CD14-positive monocyte (primary cell): ENCODE results near the gene MMP24. TPM values are rescaled to one million over a fixed set of nuclear protein-coding genes. Genes with fewer than 3 reads are reported as not detected.
"Not testable (repeated sequence)": the region's sequence is repeated elsewhere in the genome, so short reads cannot be mapped to it uniquely, and the experiment has no call there.

Source experiments
- DNase-seq, 3 donors: peaks; one replicate each; pipeline ENCODE4 v3.0.0-alpha.2; 2011 to 2022
- H2AFZ ChIP-seq: 2 replicates; pipeline ENCODE4 v1.6.0; 2012; ENCODE audit warnings: mild to moderate bottlenecking, low read depth, low read length, inconsistent platforms; ENCODE audit not compliant: insufficient read depth, poor library complexity, severe bottlenecking
- H3K27ac ChIP-seq, 2 donors: 1 replicate in 1 of 2; 2 replicates in 1 of 2; pipeline ENCODE4 v1.5.1; 2012 to 2013; ENCODE audit warnings: low read length in 2 of 2, control low read depth in 1 of 2, inconsistent platforms in 1 of 2, low read depth in 1 of 2, mild to moderate bottlenecking in 1 of 2
- H3K27me3 ChIP-seq, 2 donors: one replicate each; pipeline versions ENCODE4 v1.6.0 to v1.6.1; 2011 to 2013; ENCODE audit warnings: low read length in 2 of 2; ENCODE audit not compliant: control insufficient read depth in 2 of 2, insufficient read depth in 2 of 2
- H3K36me3 ChIP-seq, 2 donors: replicated peaks in 1 of 2; 1 replicate in 1 of 2; 2 replicates in 1 of 2; pipeline versions ENCODE4 v1.5.1 to v1.6.1; 2012 to 2013; ENCODE audit warnings: low read length in 2 of 2, control low read depth in 1 of 2, inconsistent platforms in 1 of 2, mild to moderate bottlenecking in 1 of 2; ENCODE audit not compliant: insufficient read depth in 2 of 2, control insufficient read depth in 1 of 2
- H3K4me1 ChIP-seq, 2 donors: 1 replicate in 1 of 2; 2 replicates in 1 of 2; pipeline versions ENCODE4 v1.5.1 to v1.6.1; 2012 to 2013; ENCODE audit warnings: low read length in 2 of 2, control low read depth in 1 of 2, inconsistent platforms in 1 of 2, mild to moderate bottlenecking in 1 of 2, moderate library complexity in 1 of 2; ENCODE audit not compliant: insufficient read depth in 2 of 2, control insufficient read depth in 1 of 2
- H3K4me2 ChIP-seq: replicated peaks from 2 replicates; pipeline ENCODE3; 2012; ENCODE audit warnings: low read length, moderate library complexity, mild to moderate bottlenecking; ENCODE audit not compliant: poor library complexity, severe bottlenecking; ENCODE audit errors: extremely low read depth
- H3K4me3 ChIP-seq, 3 experiments: fragments of 200-600 bp in 1 of 3; sonication (generic) in 1 of 3; replicated peaks in 1 of 3; 1 replicate in 2 of 3; 2 replicates in 1 of 3; pipeline ENCODE4 v1.5.1; 2011 to 2013; ENCODE audit warnings: low read length in 3 of 3, mild to moderate bottlenecking in 3 of 3, control low read depth in 2 of 3, low read depth in 2 of 3, inconsistent platforms in 1 of 3, moderate library complexity in 1 of 3
- H3K79me2 ChIP-seq: 2 replicates; pipeline ENCODE4 v1.6.0; 2012; ENCODE audit warnings: mild to moderate bottlenecking, control low read depth, inconsistent platforms, low read length, moderate library complexity; ENCODE audit not compliant: insufficient read depth
- H3K9ac ChIP-seq: 2 replicates; pipeline ENCODE4 v1.6.0; 2017; ENCODE audit warnings: low read length, mild to moderate bottlenecking; ENCODE audit not compliant: insufficient read depth, poor library complexity, severe bottlenecking
- H3K9me3 ChIP-seq, 2 donors: replicated peaks in 1 of 2; 1 replicate in 1 of 2; 2 replicates in 1 of 2; pipeline versions ENCODE4 v1.5.1 to v1.6.1; 2012 to 2013; ENCODE audit warnings: low read length in 2 of 2, control low read depth in 1 of 2; ENCODE audit not compliant: control insufficient read depth in 1 of 2, insufficient read depth in 1 of 2
- H4K20me1 ChIP-seq: 2 replicates; pipeline ENCODE4 v1.6.0; 2012; ENCODE audit warnings: mild to moderate bottlenecking, low read length, control low read depth, moderate library complexity; ENCODE audit not compliant: insufficient read depth
- H3K27ac Mint-ChIP-seq, 7 donors: one replicate each; pipeline ENCODE4 v1.8.0; 2020; ENCODE audit warnings: mild to moderate bottlenecking in 7 of 7, mixed read lengths in 7 of 7, moderate library complexity in 6 of 7, inconsistent platforms in 2 of 7
- H3K27me3 Mint-ChIP-seq, 3 donors: one replicate each; pipeline ENCODE4 v1.8.0; 2021 to 2022; ENCODE audit warnings: low read depth in 3 of 3, mild to moderate bottlenecking in 3 of 3, mixed read lengths in 3 of 3, moderate library complexity in 3 of 3, inconsistent platforms in 1 of 3
- H3K36me3 Mint-ChIP-seq, 2 donors: one replicate each; pipeline ENCODE4 v1.8.0; 2020; ENCODE audit warnings: mixed read lengths in 2 of 2, inconsistent platforms in 1 of 2, mild to moderate bottlenecking in 1 of 2
- H3K4me1 Mint-ChIP-seq: one replicate; pipeline ENCODE4 v1.8.0; 2020; ENCODE audit warnings: mild to moderate bottlenecking, mixed read lengths
- H3K4me3 Mint-ChIP-seq, 2 donors: one replicate each; pipeline ENCODE4 v1.8.0; 2020; ENCODE audit warnings: mild to moderate bottlenecking in 2 of 2, mixed read lengths in 2 of 2, moderate library complexity in 1 of 2
- H3K9me3 Mint-ChIP-seq, 7 donors: one replicate each; pipeline ENCODE4 v1.8.0; 2020 to 2022; ENCODE audit warnings: mixed read lengths in 7 of 7, mild to moderate bottlenecking in 6 of 7, moderate library complexity in 6 of 7, inconsistent platforms in 2 of 7
- CTCF ChIP-seq: fragments of 200-600 bp; IDR thresholded peaks from one replicate; pipeline ENCODE4 v1.8.0; 2022; ENCODE audit warnings: antibody characterized with exemption, mild to moderate bottlenecking
- WGBS: methylation state at CpG from one replicate; pipeline ENCODE4 v1.1.5; 2013; ENCODE audit warnings: missing lambda C conversion rate; ENCODE audit not compliant: insufficient coverage; 5-methylcytosine and 5-hydroxymethylcytosine counted together
- intact Hi-C, 2 donors: fragments of 100-400 bp; cut with micrococcal nuclease; formaldehyde crosslinking; loops; one replicate each; pipeline versions ENCODE4 v1.15.0 to v1.15.1; 2023
- polyA plus RNA-seq, 3 donors: library from polyadenylated mRNA; depleted of rRNA in 1 of 3; unstranded in 2 of 3; stranded (reverse) in 1 of 3; fragments of 300-500 nt in 2 of 3; fragments of >200 nt in 1 of 3; fragmentation: Illumina TruSeq in 2 of 3; gene quantifications; 1 replicate in 2 of 3; 2 replicates in 1 of 3; pipeline ENCODE4 v1.2.3, GENCODE V29; 2012 to 2021

MMP24 gene
- polyA plus RNA-seq, 3 donors = 0.14 TPM; not detected in 2

- Histone ChIP-seq H2AFZ (no peak overlapping the region), H3K27me3 (no peaks in the 10 kb centered on the region), H4K20me1 (no peaks in the 10 kb centered on the region), H3K9me3 (no peaks in the 10 kb centered on the region), H3K36me3 (no peaks in the 10 kb centered on the region), H3K79me2 (no peaks in the 10 kb centered on the region), H3K4me2 (no peak overlapping the region), H3K27ac (no peak overlapping the region), H3K9ac (no peak overlapping the region), H3K4me3 (no peak overlapping the region), H3K4me1 (no peaks in the 10 kb centered on the region)
- DNase-seq = no peak
- no peak overlapping the region for H3K4me3 Mint-ChIP-seq
- peak overlapping the region in 1 of 7 donors; percentile 18 for H3K27ac Mint-ChIP-seq
- H3K36me3 Mint-ChIP-seq = peaks cover 0 to under 1% of the 10 kb centered on the region in 2 donors
- TF ChIP-seq CTCF = no peak
- peaks cover 0 to 6% (median 2%) of the 10 kb centered on the region in 7 donors for H3K9me3 Mint-ChIP-seq
- H3K27me3 Mint-ChIP-seq = peaks cover 0 to under 1% (median 0%) of the 10 kb centered on the region in 3 donors
- WGBS = 98% methylated on average over 4 of the region's 5 CpGs
- intact Hi-C loops = no loop called here
- H3K4me1 Mint-ChIP-seq = no peaks in the 10 kb centered on the region
These were observed 46.2 kb upstream of the MMP24 start for GRCh38 chr20:35180266-35180665.

GRCh38 chr20:35181731-35182130 is 44.8 kb upstream of the MMP24 start:
- DNase-seq = no peak
- no peaks in the 10 kb centered on the region for H3K27me3 Mint-ChIP-seq
- H3K36me3 Mint-ChIP-seq = no peaks in the 10 kb centered on the region
- Histone ChIP-seq H3K36me3 (no peaks in the 10 kb centered on the region), H3K9me3 (no peaks in the 10 kb centered on the region), H3K9ac (no peak overlapping the region), H3K4me2 (no peak overlapping the region), H3K27me3 (no peaks in the 10 kb centered on the region), H4K20me1 (no peaks in the 10 kb centered on the region), H3K27ac (no peak overlapping the region), H3K79me2 (no peaks in the 10 kb centered on the region), H3K4me1 (no peaks in the 10 kb centered on the region), H2AFZ (no peak overlapping the region), H3K4me3 (no peak overlapping the region)
- intact Hi-C loops = no loop called here
- H3K4me3 Mint-ChIP-seq = no peak overlapping the region
- H3K4me1 Mint-ChIP-seq = no peaks in the 10 kb centered on the region
- TF ChIP-seq CTCF = no peak
- H3K9me3 Mint-ChIP-seq = peaks cover 0 to 5% (median 2%) of the 10 kb centered on the region in 7 donors
- H3K27ac Mint-ChIP-seq = no peak overlapping the region

GRCh38 chr20:35186691-35187289 is 39.7 kb upstream of the MMP24 start:
- not testable (repeated sequence) for H3K4me3 Mint-ChIP-seq, H3K27me3 Mint-ChIP-seq
- peak overlapping the region in 1 of 7 donors; percentile 27 for H3K27ac Mint-ChIP-seq

More at GRCh38 chr20:35186691-35187289, 39.7 kb upstream of the MMP24 start:
- WGBS = 97% methylated on average over 5 of the region's 10 CpGs
- H3K4me3 ChIP-seq, H3K4me1 Mint-ChIP-seq, H4K20me1 ChIP-seq, H3K4me2 ChIP-seq, H3K36me3 ChIP-seq, H3K4me1 ChIP-seq, H3K9ac ChIP-seq, H3K79me2 ChIP-seq, H3K27me3 ChIP-seq, H3K36me3 Mint-ChIP-seq, H2AFZ ChIP-seq, DNase-seq, H3K27ac ChIP-seq, intact Hi-C loops, H3K9me3 ChIP-seq: not testable (repeated sequence)
- H3K9me3 Mint-ChIP-seq = peaks cover 0 to 10% (median 4%) of the 10 kb centered on the region in 7 donors
